Measurements from ENCODE around the gene KLHL18. TPM values are rescaled to one million over a fixed set of nuclear protein-coding genes. Genes with fewer than 3 reads are reported as not detected.

The KLHL18 gene
- total and polyA plus RNA-seq, 2 experiments from 2014 or later = 19.4 to 37.0 TPM

GRCh38 chr3:47337656-47338055, 54.9 kb downstream of the KLHL18 start:
- Histone ChIP-seq H3K4me2 (ENCODE audit: unreplicated experiment) (no peak overlapping the region), H3K9me2 (ENCODE audit: insufficient read depth) (no peaks in the 10 kb centered on the region), H3K4me1 (ENCODE audit: insufficient read depth) (no peaks in the 10 kb centered on the region), H3K27me3 (replicated peaks; ENCODE audit: insufficient read depth) (no peaks in the 10 kb centered on the region), H3K79me2 (ENCODE audit: insufficient read depth) (no peaks in the 10 kb centered on the region), H3K27ac (no peak overlapping the region), H2AFZ (no peak overlapping the region), H4K20me1 (ENCODE audit: insufficient read depth) (no peaks in the 10 kb centered on the region), H3K9me3 (ENCODE audit: low read depth) (no peaks in the 10 kb centered on the region), H3K9ac (no peak overlapping the region), H3K36me3 (ENCODE audit: low read depth) (peaks cover 15% of the 10 kb centered on the region; the same call in 1 of the 2 replicates), H3F3A (ENCODE audit: insufficient read depth) (no peaks in the 10 kb centered on the region), H3K4me3 (no peak overlapping the region)
- in situ Hi-C loops (cut with MboI) = no loop called here
- no peak for TF ChIP-seq EZH2 (IDR thresholded peaks at IDR 0.05; ENCODE audit: insufficient read depth, poor library complexity, severe bottlenecking)
- no peak for TF ChIP-seq EZH2phosphoT487 (IDR thresholded peaks at IDR 0.05; ENCODE audit: insufficient read depth, low read depth)
- WGBS, 2 experiments (ENCODE audit: low coverage in 1 of 2, low lambda C conversion rate in 2 of 2, missing lambda C conversion rate in 2 of 2) = 87 to 89% methylated on average over 5 of the region's 5 CpGs
- no peak for DNase-seq

DNA sequence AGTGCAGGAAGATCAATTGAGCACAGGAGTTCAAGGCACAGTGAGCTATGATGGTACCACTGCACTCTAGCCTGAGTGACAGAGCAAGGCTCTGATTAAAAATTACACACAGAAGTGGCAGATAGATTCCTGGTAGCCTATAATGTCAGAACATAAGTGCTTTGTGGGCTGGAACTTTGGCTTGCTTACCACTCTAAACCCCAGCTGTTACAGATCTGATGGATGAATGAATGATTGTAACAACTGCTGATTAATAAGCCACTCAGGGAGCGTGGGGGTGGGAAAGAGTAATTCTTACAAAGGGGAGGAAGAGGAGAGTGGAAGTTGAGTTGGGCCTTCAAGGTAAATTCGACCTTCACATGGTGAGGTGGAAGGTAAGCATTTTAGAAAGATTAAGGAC, 57.2 kb downstream of the KLHL18 start:
- H3K4me2 ChIP-seq (ENCODE audit: unreplicated experiment) = no peak overlapping the region
- no peaks in the 10 kb centered on the region for H3K27me3 ChIP-seq (replicated peaks; ENCODE audit: insufficient read depth)
- no peaks in the 10 kb centered on the region for H3K9me2 ChIP-seq (ENCODE audit: insufficient read depth)
- no peak overlapping the region for H2AFZ ChIP-seq
- no peak overlapping the region for H3K27ac ChIP-seq
- TF ChIP-seq EZH2phosphoT487 (IDR thresholded peaks at IDR 0.05; ENCODE audit: insufficient read depth, low read depth) (no peak), EZH2 (IDR thresholded peaks at IDR 0.05; ENCODE audit: insufficient read depth, poor library complexity, severe bottlenecking) (no peak)
- no peak overlapping the region for H3K9ac ChIP-seq
- no peaks in the 10 kb centered on the region for H3K4me1 ChIP-seq (ENCODE audit: insufficient read depth)
- H3K79me2 ChIP-seq (ENCODE audit: insufficient read depth) = no peaks in the 10 kb centered on the region
- no peaks in the 10 kb centered on the region for H3F3A ChIP-seq (ENCODE audit: insufficient read depth)
- 96 to 100% methylated on average over 2 of the region's 2 CpGs for WGBS, 2 experiments (ENCODE audit: low coverage in 1 of 2, low lambda C conversion rate in 2 of 2, missing lambda C conversion rate in 2 of 2)
- in situ Hi-C loops (cut with MboI) = no loop called here
- H4K20me1 ChIP-seq (ENCODE audit: insufficient read depth) = no peaks in the 10 kb centered on the region
- no peak overlapping the region for H3K4me3 ChIP-seq
- H3K36me3 ChIP-seq (ENCODE audit: low read depth) = peaks cover 26% of the 10 kb centered on the region; the same call in 1 of the 2 replicates
- no peaks in the 10 kb centered on the region for H3K9me3 ChIP-seq (ENCODE audit: low read depth)
- DNase-seq = no peak

- TF ChIP-seq EZH2 (IDR thresholded peaks at IDR 0.05; ENCODE audit: insufficient read depth, poor library complexity, severe bottlenecking) = no peak
- TF ChIP-seq EZH2phosphoT487 (IDR thresholded peaks at IDR 0.05; ENCODE audit: insufficient read depth, low read depth) = no peak
- no peaks in the 10 kb centered on the region for H3K4me1 ChIP-seq (ENCODE audit: insufficient read depth)
- H3K4me2 ChIP-seq (ENCODE audit: unreplicated experiment) = no peak overlapping the region
- H3K9me2 ChIP-seq (ENCODE audit: insufficient read depth) = no peaks in the 10 kb centered on the region
- in situ Hi-C loops (cut with MboI) = no loop called here
- H3K36me3 ChIP-seq (ENCODE audit: low read depth) = peaks cover 24% of the 10 kb centered on the region; the same call in 1 of the 2 replicates
- H3K27ac ChIP-seq = no peak overlapping the region
- no peaks in the 10 kb centered on the region for H3K9me3 ChIP-seq (ENCODE audit: low read depth)
- no peak overlapping the region for H3K4me3 ChIP-seq
- no peak for DNase-seq
- no peak overlapping the region for H3K9ac ChIP-seq
- WGBS, 2 experiments (ENCODE audit: low coverage in 1 of 2, low lambda C conversion rate in 2 of 2, missing lambda C conversion rate in 2 of 2) = 91 to 96% methylated on average over 2 of the region's 2 CpGs
- H3F3A ChIP-seq (ENCODE audit: insufficient read depth) = no peaks in the 10 kb centered on the region; the same call in 1 of the 2 replicates
- no peaks in the 10 kb centered on the region for H3K79me2 ChIP-seq (ENCODE audit: insufficient read depth)
- H4K20me1 ChIP-seq (ENCODE audit: insufficient read depth) = no peaks in the 10 kb centered on the region
- H3K27me3 ChIP-seq (replicated peaks; ENCODE audit: insufficient read depth) = no peaks in the 10 kb centered on the region
- H2AFZ ChIP-seq = no peak overlapping the region
These were observed 58.1 kb downstream of the KLHL18 start for GRCh38 chr3:47340866-47341265.

- no peak overlapping the region for H3K4me3 ChIP-seq
- no peaks in the 10 kb centered on the region for H3K9me2 ChIP-seq (ENCODE audit: insufficient read depth)
- no peak overlapping the region for H3K9ac ChIP-seq
- no peaks in the 10 kb centered on the region for H4K20me1 ChIP-seq (ENCODE audit: insufficient read depth)
- TF ChIP-seq EZH2phosphoT487 (IDR thresholded peaks at IDR 0.05; ENCODE audit: insufficient read depth, low read depth) (no peak), EZH2 (IDR thresholded peaks at IDR 0.05; ENCODE audit: insufficient read depth, poor library complexity, severe bottlenecking) (no peak)
- no peaks in the 10 kb centered on the region for H3K9me3 ChIP-seq (ENCODE audit: low read depth)
- in situ Hi-C loops (cut with MboI) = no loop called here
- H3K4me2 ChIP-seq (ENCODE audit: unreplicated experiment) = no peak overlapping the region
- DNase-seq = no peak
- H3K36me3 ChIP-seq (ENCODE audit: low read depth) = peaks cover 18% of the 10 kb centered on the region; the same call in 1 of the 2 replicates
- WGBS, 2 experiments (ENCODE audit: low coverage in 1 of 2, low lambda C conversion rate in 2 of 2, missing lambda C conversion rate in 2 of 2) = 97% methylated on average over 2 of the region's 2 CpGs
- no peaks in the 10 kb centered on the region for H3K27me3 ChIP-seq (replicated peaks; ENCODE audit: insufficient read depth)
- no peaks in the 10 kb centered on the region; the same call in 1 of the 2 replicates for H3F3A ChIP-seq (ENCODE audit: insufficient read depth)
- H3K79me2 ChIP-seq (ENCODE audit: insufficient read depth) = no peaks in the 10 kb centered on the region
- no peak overlapping the region for H3K27ac ChIP-seq
- H2AFZ ChIP-seq = no peak overlapping the region
- peaks cover 3% of the 10 kb centered on the region; the same call in 1 of the 2 replicates for H3K4me1 ChIP-seq (ENCODE audit: insufficient read depth)
These were observed 59.4 kb downstream of the KLHL18 start for GRCh38 chr3:47342151-47342550.

DNA sequence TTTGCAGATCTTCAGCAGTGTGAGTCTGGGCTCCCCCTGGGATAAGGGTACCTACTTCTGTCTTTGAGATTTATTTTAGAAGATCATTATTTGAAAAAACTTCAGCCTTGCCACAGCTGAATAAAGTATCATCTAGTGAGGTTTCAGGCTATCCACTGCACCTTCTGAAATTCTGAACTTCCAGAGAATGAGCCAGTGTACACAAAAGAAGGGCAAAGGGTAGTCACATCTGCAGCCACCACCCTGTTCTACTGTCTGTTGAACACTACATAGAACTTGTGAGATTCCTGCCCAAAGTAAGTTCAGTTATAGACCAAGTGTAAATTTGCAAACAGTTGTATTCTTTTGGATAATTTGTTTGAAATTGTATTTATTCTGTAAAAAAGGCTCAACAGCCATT, 60.1 kb downstream of the KLHL18 start:
- no peak overlapping the region for H2AFZ ChIP-seq
- in situ Hi-C loops (cut with MboI) = no loop called here
- no peaks in the 10 kb centered on the region for H3K27me3 ChIP-seq (replicated peaks; ENCODE audit: insufficient read depth)
- no peaks in the 10 kb centered on the region for H3K79me2 ChIP-seq (ENCODE audit: insufficient read depth)
- no peak overlapping the region for H3K9ac ChIP-seq
- H3K9me2 ChIP-seq (ENCODE audit: insufficient read depth) = no peaks in the 10 kb centered on the region
- no peak for DNase-seq
- no peak overlapping the region for H3K27ac ChIP-seq
- TF ChIP-seq EZH2 (IDR thresholded peaks at IDR 0.05; ENCODE audit: insufficient read depth, poor library complexity, severe bottlenecking) (no peak), EZH2phosphoT487 (IDR thresholded peaks at IDR 0.05; ENCODE audit: insufficient read depth, low read depth) (no peak)
- H3K9me3 ChIP-seq (ENCODE audit: low read depth) = no peaks in the 10 kb centered on the region
- no peak overlapping the region for H3K4me2 ChIP-seq (ENCODE audit: unreplicated experiment)
- no peaks in the 10 kb centered on the region; the same call in 1 of the 2 replicates for H3F3A ChIP-seq (ENCODE audit: insufficient read depth)
- H3K36me3 ChIP-seq (ENCODE audit: low read depth) = peaks cover 18% of the 10 kb centered on the region; the same call in 1 of the 2 replicates
- peaks cover 8% of the 10 kb centered on the region; the same call in 1 of the 2 replicates for H3K4me1 ChIP-seq (ENCODE audit: insufficient read depth)
- H4K20me1 ChIP-seq (ENCODE audit: insufficient read depth) = no peaks in the 10 kb centered on the region
- H3K4me3 ChIP-seq = no peak overlapping the region
